ENCODE measurements around the gene ARHGAP23. TPM values are rescaled to one million over a fixed set of nuclear protein-coding genes. Genes with fewer than 3 reads are reported as not detected.

ARHGAP23 gene
- total and polyA plus RNA-seq, 2 donors (not counting 3 experiments of a cell fraction or from before 2014, with no cell fraction given): 25.4 to 190 TPM

GRCh38 chr17:38430822-38431221, 2.6 kb downstream of the ARHGAP23 start:
- DNase-seq (ENCODE audit: low read depth, low spot score): no peak
- Histone ChIP-seq H2AFZ (ENCODE audit: low read depth, low read length) (no peak overlapping the region), H3K79me2 (ENCODE audit: control insufficient read depth, insufficient read depth, low read length) (peaks cover 86% of the 10 kb centered on the region), H3K9me3 (replicated peaks; ENCODE audit: control insufficient read depth, insufficient read depth, low read length) (no peaks in the 10 kb centered on the region), H3K27ac (ENCODE audit: insufficient read depth, low read depth, low read length) (no peak overlapping the region), H3K36me3 (ENCODE audit: control insufficient read depth in 2 of 2, extremely low read depth in 1 of 2, insufficient read depth in 2 of 2, low read length in 2 of 2) (peaks cover 0 to 2% of the 10 kb centered on the region in 2 experiments), H3K27me3 (ENCODE audit: control insufficient read depth in 2 of 2, insufficient read depth in 2 of 2, low read length in 2 of 2) (no peaks in the 10 kb centered on the region), H4K20me1 (replicated peaks; ENCODE audit: control insufficient read depth, extremely low read depth, insufficient read depth, low read length) (peaks cover 5% of the 10 kb centered on the region), H3K4me1 (ENCODE audit: control insufficient read depth, extremely low read depth, insufficient read depth, low read length) (peaks cover 37% of the 10 kb centered on the region), H3K9me1 (replicated peaks; ENCODE audit: control insufficient read depth, extremely low read depth, insufficient read depth, low read length) (no peaks in the 10 kb centered on the region), H3K9ac (replicated peaks; ENCODE audit: extremely low read depth, insufficient read depth, low read length) (no peak overlapping the region), H3K4me3 (replicated peaks in 1 of 3; ENCODE audit: insufficient read depth in 1 of 3, low read depth in 1 of 3, low read length in 3 of 3) (no peak overlapping the region), H3K4me2 (ENCODE audit: insufficient read depth, low read length) (no peak overlapping the region)
- BruUV-seq (replicated peaks): no TSS peak
- CTCF ChIA-PET: interaction anchor here (1.0 to 3.8 kb wide), 4 partner anchors 9 to 20 kb away, joined by 3 to 18 read pairs (median 8); no protein-coding TSS in a partner anchor
- intact Hi-C loops (cut with micrococcal nuclease): no loop called here
- FAIRE-seq: no peak
- dilution Hi-C loops (cut with MboI; ENCODE audit: extremely low pct_ligation_motif_present, low sequenced_read_pairs): no loop called here
- POLR2A ChIA-PET: no interaction called here
- TF ChIP-seq MAX (IDR thresholded peaks at IDR 0.05; ENCODE audit: insufficient read depth, insufficient read length): no peak
- TF ChIP-seq EZH2 (IDR thresholded peaks at IDR 0.05; ENCODE audit: borderline replicate concordance, low read depth, low read length, severe bottlenecking): no peak
- TF ChIP-seq JUN (IDR thresholded peaks at IDR 0.05; ENCODE audit: borderline replicate concordance, insufficient read depth, insufficient read length, low read depth): no peak
- TF ChIP-seq GATA2 (IDR thresholded peaks at IDR 0.05; ENCODE audit: insufficient read depth, insufficient read length, low read depth, low read length): no peak
- TF ChIP-seq POLR2A (IDR thresholded peaks at IDR 0.05; ENCODE audit: low read depth, low read length): no peak
- no peak for TF ChIP-seq POLR2AphosphoS5 (IDR thresholded peaks at IDR 0.05; ENCODE audit: insufficient read depth, low read depth, low read length)
- no peak for TF ChIP-seq MYC (IDR thresholded peaks at IDR 0.05; ENCODE audit: low read depth, low read length)
- TF ChIP-seq FOS (IDR thresholded peaks at IDR 0.05; ENCODE audit: borderline replicate concordance, insufficient read depth, low read length): no peak
- no peak for TF ChIP-seq CTCF (IDR thresholded peaks at IDR 0.05; ENCODE audit: extremely low read depth in 1 of 2, insufficient read depth in 1 of 2, low read depth in 1 of 2, low read length in 2 of 2)
